ENCODE measurements around the gene ADD2. TPM values are rescaled to one million over a fixed set of nuclear protein-coding genes. Genes with fewer than 3 reads are reported as not detected.

The ADD2 gene
- total RNA-seq, 1 donor from 2014 or later, result 3.4 TPM

- Histone ChIP-seq H3K4me1 (no peaks in the 10 kb centered on the region), H3K27ac (no peak overlapping the region), H3K4me3 (no peak overlapping the region), H3K36me3 (no peaks in the 10 kb centered on the region), H3K9me3 (no peaks in the 10 kb centered on the region), H3K27me3 (no peaks in the 10 kb centered on the region)
- intact Hi-C loops (cut with DNase I), result no loop called here
- TF ChIP-seq POLR2A (IDR thresholded peaks at IDR 0.05) (no peak), CTCF (IDR thresholded peaks at IDR 0.05) (no peak), POLR2AphosphoS5 (IDR thresholded peaks at IDR 0.05; ENCODE audit: insufficient read depth in 1 of 2, low read depth in 1 of 2) (no peak)
- peak; percentile 32 to 64 for DNase-seq (ENCODE audit: extremely low spot score in 2 of 2)
Measured at GRCh38 chr2:70717431-70718038, 50.5 kb downstream of the ADD2 start.

- no peaks in the 10 kb centered on the region for H3K9me3 ChIP-seq
- intact Hi-C loops (cut with DNase I), result no loop called here
- H3K4me1 ChIP-seq, result no peaks in the 10 kb centered on the region
- DNase-seq (ENCODE audit: extremely low spot score in 2 of 2), result peak in 1 of 2 donors; percentile 77
- no peak overlapping the region for H3K4me3 ChIP-seq
- no peak overlapping the region for H3K27ac ChIP-seq
- H3K27me3 ChIP-seq, result no peaks in the 10 kb centered on the region
- TF ChIP-seq POLR2A (IDR thresholded peaks at IDR 0.05), result no peak
- H3K36me3 ChIP-seq, result no peaks in the 10 kb centered on the region
Measured at GRCh38 chr2:70716951-70717350, 51.0 kb downstream of the ADD2 start.

- Histone ChIP-seq H3K27ac (no peak overlapping the region), H3K36me3 (no peaks in the 10 kb centered on the region), H3K9me3 (no peaks in the 10 kb centered on the region), H3K4me1 (no peaks in the 10 kb centered on the region), H3K4me3 (no peak overlapping the region), H3K27me3 (no peaks in the 10 kb centered on the region)
- TF ChIP-seq CTCF (IDR thresholded peaks at IDR 0.05) (no peak), POLR2AphosphoS5 (IDR thresholded peaks at IDR 0.05; ENCODE audit: insufficient read depth in 1 of 2, low read depth in 1 of 2) (no peak), POLR2A (IDR thresholded peaks at IDR 0.05) (no peak)
- intact Hi-C loops (cut with DNase I), result no loop called here
- peak in 1 of 2 donors; percentile 56 for DNase-seq (ENCODE audit: extremely low spot score in 2 of 2)
Measured at GRCh38 chr2:70716131-70716743, 51.8 kb downstream of the ADD2 start.

GRCh38 chr2:70715071-70715985 is 52.7 kb downstream of the ADD2 start:
- no peaks in the 10 kb centered on the region for H3K27me3 ChIP-seq
- intact Hi-C loops (cut with DNase I), result no loop called here
- H3K4me1 ChIP-seq, result no peaks in the 10 kb centered on the region
- H3K36me3 ChIP-seq, result no peaks in the 10 kb centered on the region
- no peaks in the 10 kb centered on the region for H3K9me3 ChIP-seq
- no peak for DNase-seq (ENCODE audit: extremely low spot score in 2 of 2)
- no peak overlapping the region for H3K27ac ChIP-seq
- H3K4me3 ChIP-seq, result no peak overlapping the region
- TF ChIP-seq CTCF (IDR thresholded peaks at IDR 0.05), result no peak

- Histone ChIP-seq H3K36me3 (no peaks in the 10 kb centered on the region), H3K9me3 (no peaks in the 10 kb centered on the region), H3K4me3 (no peak overlapping the region), H3K27ac (no peak overlapping the region), H3K4me1 (no peaks in the 10 kb centered on the region), H3K27me3 (no peaks in the 10 kb centered on the region)
- no peak for DNase-seq (ENCODE audit: extremely low spot score in 2 of 2)
- intact Hi-C loops (cut with DNase I), result no loop called here
- TF ChIP-seq CTCF (IDR thresholded peaks at IDR 0.05), result no peak
- no peak for TF ChIP-seq POLR2AphosphoS5 (IDR thresholded peaks at IDR 0.05; ENCODE audit: insufficient read depth in 1 of 2, low read depth in 1 of 2)
- TF ChIP-seq POLR2A (IDR thresholded peaks at IDR 0.05), result no peak
Measured at GRCh38 chr2:70714141-70714905, 53.7 kb downstream of the ADD2 start.
